GM19452 (cell line): ENCODE measurements around the gene RTL1.

ENCODE experiments used
- ATAC-seq: cut with Tn5 transposase; IDR thresholded peaks from one replicate; pipeline ENCODE4 v1.9.1; 2021; ENCODE audit not compliant: unreplicated experiment

RTL1 gene

GRCh38 chr14:100836941-100837804, 66.3 kb downstream of the RTL1 start:
- no peak for ATAC-seq

- no peak for ATAC-seq
These were observed 67.2 kb downstream of the RTL1 start for GRCh38 chr14:100836311-100836805.

GRCh38 chr14:100835548-100836310, 67.8 kb downstream of the RTL1 start:
- no peak for ATAC-seq

GRCh38 chr14:100834794-100835547, 68.6 kb downstream of the RTL1 start:
- ATAC-seq, result no peak

- ATAC-seq, result no peak
These were observed 69.3 kb downstream of the RTL1 start for GRCh38 chr14:100834082-100834793.

- no peak for ATAC-seq
These were observed 71.1 kb downstream of the RTL1 start for GRCh38 chr14:100832311-100832960.

GRCh38 chr14:100830681-100831080, 72.8 kb downstream of the RTL1 start:
- ATAC-seq, result no peak
